Retina (tissue), 1 donor: ENCODE data around the gene DNAH6.

Experiments used
- DNase-seq: peaks from one replicate; pipeline ENCODE4 v3.0.0-alpha.2; 2016

DNAH6 gene

DNA sequence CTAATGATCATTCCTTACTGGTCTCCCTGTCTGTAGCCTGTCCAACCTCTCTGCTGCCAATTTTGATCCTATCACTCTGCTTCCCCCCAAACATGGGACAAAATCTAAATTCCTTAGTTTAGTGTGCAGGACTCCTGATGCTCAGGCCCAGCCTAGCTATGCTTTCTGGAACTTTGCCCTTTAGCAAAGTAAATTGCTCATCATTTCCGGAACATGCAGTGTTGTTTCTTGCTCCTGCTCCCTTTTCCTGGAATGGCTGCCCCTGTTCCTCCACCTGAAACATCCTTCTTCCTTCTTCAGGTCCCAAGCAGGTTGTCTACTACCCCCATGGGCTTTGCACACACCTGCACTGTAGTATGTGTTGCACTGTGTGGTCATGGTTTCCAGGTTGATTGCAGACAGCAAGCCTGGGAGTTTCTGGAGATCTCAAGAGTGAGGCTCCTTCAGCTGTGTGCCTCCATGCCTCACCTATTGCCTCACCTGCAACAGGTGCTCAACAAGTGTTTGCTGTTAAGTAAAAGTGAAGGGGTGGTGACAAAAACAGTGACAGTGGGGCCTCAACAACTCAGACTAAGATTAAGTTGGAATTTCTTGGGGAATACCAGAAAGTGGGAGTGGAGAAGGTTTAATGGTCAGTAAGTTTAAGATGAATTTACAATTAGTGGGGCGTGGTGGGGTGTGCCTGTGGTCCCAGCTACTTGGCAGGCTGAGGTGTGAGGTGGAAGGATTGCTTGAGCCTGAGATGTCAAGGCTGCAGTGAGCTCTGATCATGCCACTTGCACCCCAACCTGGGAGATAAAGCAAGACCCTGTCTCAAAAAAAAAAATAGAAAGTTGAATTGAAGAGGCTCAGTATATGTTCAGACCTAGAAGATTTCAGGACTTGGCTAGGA lies 120.0 kb downstream of the DNAH6 start:
- no peak for DNase-seq

DNA sequence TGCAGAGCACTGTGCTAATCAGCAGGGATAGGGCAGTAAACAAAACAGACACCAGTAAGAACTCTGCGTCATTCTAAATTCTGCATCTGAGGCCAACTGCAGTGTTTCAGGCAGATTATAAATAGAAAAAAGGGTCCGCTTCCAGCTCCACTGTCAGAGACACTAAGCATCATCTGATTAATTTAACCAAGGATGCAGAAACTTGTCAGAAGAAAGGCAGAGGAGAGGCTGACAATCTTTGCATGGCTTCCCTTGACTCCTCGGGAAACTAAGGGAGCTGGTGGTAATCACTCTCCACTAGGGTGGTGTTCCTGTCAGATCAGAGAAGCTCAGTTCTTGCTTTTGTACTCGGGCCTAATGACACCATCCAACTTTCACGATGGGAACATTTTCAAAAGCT lies 123.5 kb downstream of the DNAH6 start:
- peak; percentile 66 for DNase-seq

DNA sequence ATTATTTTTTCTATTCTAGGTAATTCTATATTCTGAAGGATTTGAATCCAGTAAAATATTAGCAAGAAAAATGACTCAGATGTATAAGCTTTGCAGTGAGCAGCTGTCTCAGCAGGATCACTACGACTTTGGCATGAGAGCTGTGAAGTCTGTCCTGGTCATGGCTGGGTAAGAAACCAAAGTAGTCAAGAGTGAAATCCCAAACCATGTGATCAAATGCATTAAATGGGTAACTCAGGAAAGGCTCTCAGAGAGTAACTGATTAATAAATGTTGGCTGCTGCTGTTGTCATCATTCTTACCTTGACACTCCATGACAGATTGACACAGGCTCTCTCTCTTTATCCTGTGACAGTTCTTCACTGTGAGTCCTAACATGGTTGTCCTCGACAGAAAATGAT lies 124.1 kb downstream of the DNAH6 start:
- DNase-seq = peak; percentile 4

DNA sequence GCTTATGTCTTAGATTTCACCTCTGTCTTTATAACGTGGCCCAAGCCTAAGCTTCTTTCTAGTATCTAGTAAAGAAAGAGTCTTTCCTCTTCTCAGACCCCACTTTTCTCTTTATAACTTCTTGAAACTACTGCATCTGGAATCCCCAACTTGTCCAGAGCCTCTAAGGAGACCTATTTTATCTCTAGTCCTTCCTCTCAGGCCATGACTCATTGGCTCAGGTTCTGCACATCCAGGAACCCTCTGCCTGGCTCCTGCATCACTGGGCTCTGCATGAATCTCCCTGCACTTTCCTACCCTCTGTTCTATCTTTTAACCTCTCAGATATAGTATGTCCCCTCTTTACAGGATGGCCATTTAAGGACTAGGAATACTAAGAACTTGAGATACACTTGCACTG lies 124.7 kb downstream of the DNAH6 start:
- no peak for DNase-seq

DNA sequence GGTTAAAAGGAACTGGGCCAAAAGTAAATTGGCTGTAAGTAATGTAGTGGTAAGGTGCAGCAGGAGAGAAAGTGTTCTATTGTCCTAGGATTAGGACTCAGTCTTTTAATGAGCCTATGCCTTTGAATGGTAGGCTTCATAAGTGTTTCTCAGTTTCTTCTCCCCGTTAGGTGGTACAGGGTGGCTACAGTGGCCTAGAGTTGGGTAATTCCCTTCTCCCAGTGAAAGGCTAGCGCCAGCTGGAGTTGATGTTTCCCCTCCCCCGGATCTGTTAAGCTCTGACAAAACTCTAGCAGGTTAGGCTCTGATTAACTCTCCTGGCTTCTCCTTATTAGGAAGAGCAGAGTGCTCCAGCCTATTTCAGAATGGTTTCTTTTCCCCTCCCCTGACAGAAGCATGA lies 127.7 kb downstream of the DNAH6 start:
- DNase-seq = peak; percentile 10

DNA sequence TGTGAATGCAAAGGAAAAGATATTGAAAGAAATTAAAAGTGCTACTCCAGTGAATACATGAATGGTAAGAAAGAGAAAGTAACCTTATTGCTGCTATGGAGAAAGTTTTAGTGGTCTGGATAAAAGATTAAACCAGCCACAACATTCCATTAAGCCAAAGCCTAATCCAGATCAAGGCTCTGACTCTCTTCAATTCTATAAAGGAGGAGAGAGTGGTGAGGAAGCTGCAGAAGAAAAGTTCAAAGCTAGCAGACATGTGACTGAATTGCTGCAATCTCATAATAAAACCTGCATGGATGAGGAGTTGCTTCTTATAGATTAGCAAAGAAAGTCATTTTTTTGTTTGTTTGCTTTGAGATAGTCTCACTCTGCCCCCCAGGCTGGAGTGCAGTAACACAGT lies 130.2 kb downstream of the DNAH6 start:
- DNase-seq = no peak

DNA sequence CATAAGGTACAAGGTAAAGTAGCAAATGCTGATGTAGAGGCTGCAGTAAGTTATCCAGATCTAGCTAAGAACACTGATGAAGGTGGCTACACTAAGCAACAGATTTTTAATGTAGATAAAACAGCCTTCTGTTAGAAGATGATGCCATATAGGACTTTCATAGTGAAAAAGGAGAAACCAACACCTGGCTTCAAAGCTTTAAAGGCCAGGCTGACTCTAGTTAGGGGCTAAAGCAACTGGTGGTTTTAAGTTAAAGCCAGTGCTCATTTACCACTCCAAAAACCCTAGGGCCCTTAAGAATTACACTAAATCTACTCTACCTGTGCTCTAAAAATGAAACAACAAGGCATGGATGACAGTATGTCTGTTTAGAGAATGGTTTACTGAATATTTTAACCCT lies 131.0 kb downstream of the DNAH6 start:
- no peak for DNase-seq

DNA sequence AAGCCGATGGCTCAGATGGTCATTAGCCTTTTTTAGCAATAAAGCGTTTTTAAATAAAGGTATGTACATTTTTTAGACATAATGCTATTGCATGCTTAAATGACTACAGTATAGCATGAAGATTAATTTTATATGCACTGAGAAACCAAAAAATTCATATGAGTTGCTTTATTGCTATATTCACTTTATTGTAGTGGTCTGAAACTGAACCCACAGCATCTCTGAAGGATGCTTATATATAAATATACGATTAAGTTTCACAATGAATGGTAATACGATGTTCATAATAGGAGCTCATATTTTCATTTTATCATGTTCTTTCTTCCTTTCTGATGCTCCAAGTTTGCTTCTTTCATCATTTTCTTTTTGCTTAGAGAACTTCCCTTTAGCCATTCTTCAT lies 132.8 kb downstream of the DNAH6 start:
- no peak for DNase-seq

DNA sequence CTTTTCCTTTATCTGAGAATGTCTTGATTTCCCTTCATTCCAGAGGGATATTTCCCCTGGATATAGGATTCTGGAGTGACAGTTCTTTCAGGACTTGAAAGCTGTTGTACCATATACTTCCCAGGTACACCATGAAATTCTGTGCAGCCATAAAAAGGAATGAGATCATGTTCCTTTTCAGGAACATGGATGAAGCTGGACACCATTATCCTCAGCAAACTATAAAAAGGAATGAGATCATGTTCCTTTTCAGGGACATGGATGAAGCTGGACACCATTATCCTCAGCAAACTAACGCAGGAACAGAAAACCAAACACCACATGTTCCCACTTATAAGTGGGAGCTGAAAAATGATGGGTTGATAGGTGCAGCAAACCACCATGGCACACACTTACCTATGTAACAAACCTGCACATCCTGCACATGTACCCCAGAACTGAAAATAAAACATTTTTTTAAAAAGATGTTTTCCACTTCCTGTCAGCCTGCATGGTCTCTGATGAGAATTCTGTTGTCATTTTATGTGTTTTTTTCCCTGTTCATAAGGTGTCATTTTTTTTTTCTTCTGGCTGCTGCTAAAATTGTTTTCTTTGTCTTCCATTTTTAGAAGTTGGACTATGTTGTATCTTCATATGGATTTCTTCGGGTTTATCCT lies 133.3 kb downstream of the DNAH6 start:
- no peak for DNase-seq

DNA sequence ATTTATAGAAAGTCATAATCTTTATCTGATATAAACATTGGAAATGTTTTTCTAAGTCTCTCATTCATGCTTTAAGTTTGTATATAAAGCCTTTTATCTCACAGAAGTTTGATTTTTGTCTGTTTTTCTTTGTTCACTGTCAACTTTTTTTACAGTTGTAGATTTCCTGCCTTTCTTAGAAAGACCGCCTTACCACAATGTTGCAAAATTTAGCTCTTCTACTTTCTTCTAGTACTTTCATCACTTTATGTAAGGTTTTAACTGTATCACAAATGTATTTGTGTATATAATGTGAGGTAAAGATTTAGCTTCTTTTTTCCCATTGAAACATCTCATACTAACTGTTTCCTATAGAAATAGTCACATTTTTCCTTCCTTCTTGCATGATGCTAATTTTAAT lies 136.1 kb downstream of the DNAH6 start:
- DNase-seq = no peak

DNA sequence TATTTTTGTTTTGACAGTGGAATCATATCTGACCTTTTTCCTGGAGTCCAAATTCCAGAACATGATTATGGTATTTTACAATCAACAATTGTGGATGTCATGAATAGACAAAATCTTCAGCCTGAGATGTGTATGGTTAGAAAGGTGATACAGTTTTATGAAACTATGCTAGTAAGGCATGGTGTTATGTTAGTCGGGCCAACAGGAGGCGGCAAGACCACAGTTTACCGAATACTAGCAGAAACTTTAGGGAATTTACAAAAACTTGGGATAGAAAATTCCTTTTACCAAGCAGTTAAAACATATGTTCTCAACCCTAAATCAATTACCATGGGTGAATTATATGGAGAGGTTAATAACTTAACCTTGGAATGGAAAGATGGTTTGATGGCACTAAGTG lies 137.0 kb downstream of the DNAH6 start:
- DNase-seq = no peak

DNA sequence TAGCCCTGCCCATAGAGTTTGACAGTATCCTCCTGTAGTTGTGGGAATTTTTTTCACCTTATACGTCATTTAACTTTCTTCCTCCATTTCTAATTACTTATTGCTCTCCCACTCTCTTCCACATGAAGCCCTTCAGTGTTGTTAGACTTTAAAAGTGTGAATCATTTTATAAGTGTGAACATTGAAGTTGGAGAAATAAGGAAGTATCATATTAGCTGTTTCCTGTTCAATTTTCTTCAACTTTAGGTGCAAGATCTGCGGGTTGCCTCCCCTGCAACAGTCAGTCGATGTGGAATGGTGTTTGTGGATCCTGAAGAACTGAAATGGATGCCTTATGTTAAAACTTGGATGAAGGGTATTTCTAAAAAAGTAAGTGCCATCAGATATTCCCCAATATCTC lies 138.1 kb downstream of the DNAH6 start:
- DNase-seq = no peak

DNA sequence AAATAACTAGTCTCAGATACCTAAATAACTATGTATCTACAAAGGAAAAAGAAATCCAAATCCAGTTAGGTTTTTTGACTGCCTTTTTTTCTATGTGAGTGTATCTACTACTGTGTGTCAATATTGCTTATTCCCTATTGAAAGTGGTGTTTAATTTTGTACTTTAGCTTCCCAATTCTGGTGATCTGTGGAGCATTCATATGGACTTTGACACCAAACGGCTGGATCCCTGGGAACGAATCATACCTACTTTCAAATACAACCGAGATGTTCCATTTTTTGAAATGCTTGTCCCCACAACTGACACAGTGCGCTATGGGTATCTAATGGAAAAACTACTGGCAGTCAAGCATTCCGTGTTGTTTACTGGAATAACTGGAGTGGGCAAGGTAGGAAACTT lies 152.8 kb downstream of the DNAH6 start:
- DNase-seq = no peak

DNA sequence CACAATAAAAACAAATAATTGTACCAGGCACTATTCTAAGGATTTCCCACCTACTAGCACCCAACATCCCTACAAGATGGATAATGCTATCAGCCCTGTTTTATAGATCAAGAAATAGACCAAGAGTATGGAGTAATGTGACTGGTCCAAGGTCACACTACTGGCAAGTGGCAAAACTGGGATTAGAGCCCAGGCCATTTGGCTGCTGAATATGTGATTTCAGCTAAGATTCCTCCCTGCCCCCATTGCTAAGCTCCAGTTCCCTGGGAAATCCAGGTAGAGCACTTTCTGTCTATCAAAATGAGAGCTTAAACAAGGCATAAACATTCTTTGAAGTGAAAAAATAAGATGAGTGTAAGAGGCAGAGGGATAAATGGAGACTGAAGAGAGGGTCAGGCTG lies 157.8 kb downstream of the DNAH6 start:
- no peak for DNase-seq

DNA sequence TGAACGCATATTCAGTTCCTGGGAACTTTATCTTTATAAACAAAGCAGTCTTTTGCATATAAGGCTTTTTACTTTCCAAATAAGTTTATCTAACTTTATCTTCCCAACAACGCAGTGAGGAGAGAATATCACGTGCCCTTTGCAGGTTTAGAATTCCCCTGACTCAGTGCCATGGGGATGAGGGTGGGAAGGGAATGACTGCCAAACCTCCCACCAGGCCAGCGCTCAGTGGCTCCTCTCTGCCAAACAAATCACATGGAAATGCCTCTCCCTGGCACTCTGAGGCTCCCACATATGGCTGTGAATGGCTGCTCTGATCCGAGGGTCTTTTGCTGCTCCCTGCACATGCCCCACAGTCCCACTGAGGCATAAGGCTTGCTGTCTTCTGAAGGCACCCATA lies 158.3 kb downstream of the DNAH6 start:
- DNase-seq = no peak

DNA sequence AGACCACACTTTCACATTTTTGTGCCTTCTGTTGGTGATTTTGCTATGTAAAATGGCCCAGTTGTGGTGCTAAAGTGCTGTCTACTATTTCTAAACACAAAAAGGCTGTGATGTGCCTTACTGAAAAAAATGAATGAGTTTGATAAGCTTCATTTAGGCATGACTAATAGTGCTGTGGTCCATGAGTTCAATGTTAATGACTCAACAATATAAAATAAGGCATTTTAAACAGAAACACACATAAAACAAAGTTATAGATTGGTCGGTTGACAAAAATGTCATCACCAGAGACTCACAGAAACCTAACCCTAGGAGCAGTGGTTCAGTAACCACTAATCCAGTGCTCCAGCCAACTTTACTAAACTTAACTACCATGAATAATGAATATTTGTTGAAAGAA lies 160.0 kb downstream of the DNAH6 start:
- no peak for DNase-seq

DNA sequence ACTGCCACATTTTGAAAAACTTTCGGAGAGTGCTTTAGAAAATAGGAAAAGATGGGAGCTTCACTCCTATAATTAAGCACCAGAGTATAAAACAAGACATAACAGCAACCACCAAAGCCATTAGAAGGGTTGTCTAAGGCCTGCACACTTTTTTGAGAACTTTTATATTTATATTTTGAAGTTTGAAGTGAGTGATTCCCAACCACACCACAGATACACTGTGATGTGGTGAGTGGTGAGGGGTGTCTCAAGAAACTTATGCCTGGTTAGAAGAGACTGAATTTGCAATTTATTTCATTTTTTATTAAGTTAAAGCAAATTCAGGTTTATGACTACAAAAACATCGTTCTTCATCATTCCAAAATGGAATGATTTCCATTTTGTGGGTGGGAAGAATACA lies 161.9 kb downstream of the DNAH6 start:
- DNase-seq = no peak

DNA sequence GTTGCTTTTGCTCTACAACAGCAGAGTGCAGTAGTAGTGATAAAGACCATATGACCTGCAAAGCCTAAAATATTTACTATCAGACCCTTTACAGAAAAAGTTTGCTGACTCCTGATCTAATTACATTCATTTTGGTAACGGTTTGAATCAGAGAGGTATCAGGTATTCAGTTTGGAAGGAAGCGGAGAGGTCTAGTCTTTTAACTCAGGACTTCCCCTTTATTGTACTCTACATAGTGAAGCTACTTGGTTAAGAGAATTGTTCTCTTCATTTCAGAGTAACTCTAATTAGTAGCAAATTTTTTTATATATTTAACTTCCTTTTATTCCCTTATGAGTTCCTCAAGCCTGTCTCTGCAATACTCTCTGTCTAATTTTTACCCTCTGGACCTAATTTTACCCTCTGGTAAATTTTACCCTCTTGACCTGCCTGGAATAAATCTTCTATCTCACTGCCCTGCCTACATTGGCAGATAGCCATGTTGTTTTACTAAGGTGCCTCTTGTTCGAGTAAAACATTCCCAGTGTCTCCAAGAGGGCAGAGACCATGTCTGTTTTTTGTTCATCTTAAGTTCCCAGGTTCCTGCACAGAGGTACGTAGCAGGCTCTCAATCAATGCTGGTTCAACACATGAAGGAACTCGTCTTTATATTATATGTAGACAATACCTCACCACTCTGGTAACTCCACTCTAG lies 170.6 kb downstream of the DNAH6 start:
- no peak for DNase-seq

DNA sequence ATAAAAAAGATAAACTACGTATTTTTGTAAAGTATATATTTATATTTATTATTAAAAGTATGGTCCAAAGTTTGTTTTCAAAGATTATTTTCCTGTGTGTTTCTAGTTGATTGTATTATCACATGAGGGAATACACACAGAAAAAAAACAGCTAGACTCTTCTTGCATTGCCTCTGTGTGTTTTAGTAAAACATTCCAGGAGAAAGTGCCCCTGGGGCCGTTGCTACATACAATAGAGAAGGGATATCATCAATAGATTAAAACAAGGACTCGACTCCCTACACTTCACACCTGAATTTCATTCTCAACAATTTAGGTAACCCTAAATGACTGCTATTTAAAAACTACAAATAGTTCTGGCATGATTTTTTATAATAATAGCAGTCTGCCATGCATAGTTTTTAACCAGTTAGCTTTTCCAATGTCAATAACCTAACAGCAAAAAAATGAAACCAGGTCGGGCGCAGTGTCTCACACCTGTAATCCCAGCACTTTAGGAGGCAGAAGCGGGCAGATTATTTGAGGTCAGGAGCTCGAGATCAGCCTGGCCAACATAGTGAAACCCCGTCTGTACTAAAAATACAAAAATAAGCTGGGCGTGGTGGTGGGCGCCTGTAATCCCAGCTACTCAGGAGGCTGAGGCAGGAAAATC lies 171.3 kb downstream of the DNAH6 start:
- no peak for DNase-seq

DNA sequence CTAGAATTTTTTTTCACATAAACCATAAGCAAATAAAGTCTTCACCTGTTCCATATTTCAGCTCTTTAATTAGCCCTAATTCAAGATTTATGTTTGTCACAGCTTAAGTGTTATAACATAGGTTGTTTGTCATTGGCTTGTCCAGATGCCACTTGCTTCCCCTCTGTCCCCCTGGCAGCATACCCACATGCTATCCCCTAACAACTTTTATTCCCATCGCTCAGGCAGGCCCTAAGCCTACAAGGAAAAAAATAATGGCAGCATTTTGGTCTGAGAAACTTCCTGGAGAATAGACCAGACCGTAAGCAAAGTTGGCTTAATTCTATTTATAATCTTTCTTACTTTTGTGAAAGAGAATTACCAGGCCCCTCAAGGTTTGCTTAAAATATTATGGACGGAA lies 173.9 kb downstream of the DNAH6 start:
- no peak for DNase-seq

DNA sequence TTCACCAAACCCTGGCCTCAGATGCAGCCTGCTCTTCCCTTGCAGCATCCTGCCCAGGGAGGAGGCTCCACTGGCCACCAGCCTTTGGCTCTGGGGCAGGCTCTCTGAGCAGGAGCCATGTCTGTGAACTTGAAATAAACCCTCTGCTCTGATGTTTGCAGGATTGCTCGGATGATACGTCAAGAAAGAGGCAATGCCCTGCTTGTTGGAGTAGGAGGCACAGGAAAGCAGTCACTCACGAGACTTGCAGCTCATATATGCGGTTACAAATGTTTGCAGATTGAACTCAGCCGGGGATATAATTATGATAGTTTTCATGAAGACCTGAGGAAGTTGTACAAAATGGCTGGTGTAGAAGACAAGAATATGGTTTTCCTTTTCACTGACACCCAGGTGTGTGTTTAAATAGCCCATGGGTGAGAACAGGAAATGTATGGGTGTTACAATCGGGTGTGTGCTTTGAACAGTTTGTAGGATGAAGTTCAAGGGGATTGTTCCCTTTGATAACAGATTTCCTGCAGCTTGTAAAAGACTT lies 177.9 kb downstream of the DNAH6 start:
- no peak for DNase-seq

DNA sequence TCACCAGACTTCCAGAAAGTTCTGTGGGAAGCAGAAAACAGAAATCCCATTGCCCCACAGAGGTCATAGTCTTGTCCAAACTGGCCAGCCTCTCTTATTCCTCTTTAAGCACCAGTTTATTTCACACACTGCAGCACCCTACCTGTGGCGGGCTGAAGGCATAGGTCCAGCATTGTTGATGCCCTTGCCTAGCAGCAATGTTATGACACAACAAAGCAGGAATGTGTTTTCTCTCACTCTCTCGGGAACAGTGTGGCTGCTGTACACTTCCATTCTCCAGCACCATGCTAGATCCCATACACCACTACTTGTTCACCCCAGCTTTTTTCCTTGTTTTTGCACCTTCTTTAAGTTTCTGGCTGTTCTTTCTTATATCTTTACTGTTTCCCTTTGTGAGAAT lies 181.6 kb downstream of the DNAH6 start:
- no peak for DNase-seq

DNA sequence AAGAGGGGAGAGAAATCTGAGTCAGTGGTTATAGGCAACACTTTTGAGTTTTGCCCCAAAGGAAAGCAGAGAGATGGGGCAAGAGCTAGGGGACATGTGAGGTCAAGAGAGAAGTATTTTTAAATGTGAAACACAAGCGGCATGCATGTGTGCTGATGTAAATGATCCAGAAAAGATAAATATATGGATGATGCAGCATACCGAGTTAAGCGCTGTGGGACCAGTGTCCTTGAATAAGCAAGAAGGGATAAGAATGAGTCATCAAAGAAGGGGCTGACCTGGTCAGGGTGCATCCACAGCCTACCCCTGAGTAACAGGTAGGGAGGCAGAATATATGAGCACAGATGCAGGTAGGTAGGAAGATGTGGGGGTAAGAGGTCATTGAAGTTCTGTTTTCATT lies 183.7 kb downstream of the DNAH6 start:
- no peak for DNase-seq
